ENCODE measurements around the gene PRKAG2. TPM values are rescaled to one million over a fixed set of nuclear protein-coding genes. Genes with fewer than 3 reads are reported as not detected.

Gene PRKAG2
- polyA plus RNA-seq, 3 donors: 29.2 to 59.8 (median 30.9) TPM

- intact Hi-C loops (cut with micrococcal nuclease): no loop called here
- H3K27ac Mint-ChIP-seq: no peak overlapping the region
Observed at GRCh38 chr7:151888079-151889067, 11.5 kb upstream of the PRKAG2 start.

GRCh38 chr7:151886783-151887182 is 9.9 kb upstream of the PRKAG2 start:
- H3K36me3 Mint-ChIP-seq: no peaks in the 10 kb centered on the region
- Histone ChIP-seq H3K9me3 (replicated peaks in 1 of 2; ENCODE audit: control insufficient read depth in 1 of 2, insufficient read depth in 1 of 2, low read length in 2 of 2) (no peaks in the 10 kb centered on the region), H2AFZ (ENCODE audit: insufficient read depth, low read depth, low read length, poor library complexity, severe bottlenecking) (no peak overlapping the region), H4K20me1 (ENCODE audit: insufficient read depth, low read length) (no peaks in the 10 kb centered on the region), H3K79me2 (ENCODE audit: insufficient read depth, low read length) (no peaks in the 10 kb centered on the region), H3K4me3 (replicated peaks in 1 of 3; ENCODE audit: low read depth in 2 of 3, low read length in 3 of 3) (no peak overlapping the region), H3K9ac (ENCODE audit: insufficient read depth, low read length, poor library complexity, severe bottlenecking) (no peak overlapping the region), H3K27me3 (ENCODE audit: control insufficient read depth in 2 of 2, insufficient read depth in 2 of 2, low read length in 2 of 2) (no peaks in the 10 kb centered on the region), H3K4me2 (replicated peaks; ENCODE audit: extremely low read depth, low read length, poor library complexity, severe bottlenecking) (no peak overlapping the region), H3K4me1 (ENCODE audit: control insufficient read depth in 1 of 2, insufficient read depth in 2 of 2, low read length in 2 of 2) (peaks cover 9 to 12% of the 10 kb centered on the region in 2 donors), H3K27ac (ENCODE audit: low read depth in 1 of 2, low read length in 2 of 2) (no peak overlapping the region), H3K36me3 (replicated peaks in 1 of 2; ENCODE audit: control insufficient read depth in 1 of 2, insufficient read depth in 2 of 2, low read length in 2 of 2) (no peaks in the 10 kb centered on the region)
- H3K4me1 Mint-ChIP-seq: peaks cover 18% of the 10 kb centered on the region
- H3K27ac Mint-ChIP-seq: no peak overlapping the region
- no peak for TF ChIP-seq CTCF (IDR thresholded peaks at IDR 0.05)
- WGBS (ENCODE audit: insufficient coverage): 96% methylated on average over 10 of the region's 15 CpGs
- H3K27me3 Mint-ChIP-seq (ENCODE audit: low read depth in 3 of 3): peaks cover 6 to 18% (median 17%) of the 10 kb centered on the region in 3 donors
- intact Hi-C loops (cut with micrococcal nuclease): no loop called here
- no peaks in the 10 kb centered on the region for H3K9me3 Mint-ChIP-seq
- no peak for DNase-seq
- no peak overlapping the region for H3K4me3 Mint-ChIP-seq

More at GRCh38 chr7:151888079-151889067, 11.5 kb upstream of the PRKAG2 start:
- Mint-ChIP-seq H3K27me3 (ENCODE audit: low read depth in 3 of 3) (peaks cover 11 to 22% (median 18%) of the 10 kb centered on the region in 3 donors), H3K4me3 (no peak overlapping the region), H3K4me1 (peaks cover 18% of the 10 kb centered on the region), H3K9me3 (no peaks in the 10 kb centered on the region), H3K36me3 (no peaks in the 10 kb centered on the region)
- H3K4me1 ChIP-seq (ENCODE audit: control insufficient read depth in 1 of 2, insufficient read depth in 2 of 2, low read length in 2 of 2): peaks cover 9 to 12% of the 10 kb centered on the region in 2 donors
- H3K27me3 ChIP-seq (ENCODE audit: control insufficient read depth in 2 of 2, insufficient read depth in 2 of 2, low read length in 2 of 2): no peaks in the 10 kb centered on the region
- no peak overlapping the region for H2AFZ ChIP-seq (ENCODE audit: insufficient read depth, low read depth, low read length, poor library complexity, severe bottlenecking)
- no peaks in the 10 kb centered on the region for H3K9me3 ChIP-seq (replicated peaks in 1 of 2; ENCODE audit: control insufficient read depth in 1 of 2, insufficient read depth in 1 of 2, low read length in 2 of 2)
- 95% methylated on average over 16 of the region's 24 CpGs for WGBS (ENCODE audit: insufficient coverage)
- H3K79me2 ChIP-seq (ENCODE audit: insufficient read depth, low read length): no peaks in the 10 kb centered on the region
- DNase-seq: no peak
- H3K27ac ChIP-seq (ENCODE audit: low read depth in 1 of 2, low read length in 2 of 2): no peak overlapping the region
- no peaks in the 10 kb centered on the region for H3K36me3 ChIP-seq (replicated peaks in 1 of 2; ENCODE audit: control insufficient read depth in 1 of 2, insufficient read depth in 2 of 2, low read length in 2 of 2)
- H3K4me3 ChIP-seq (replicated peaks in 1 of 3; ENCODE audit: low read depth in 2 of 3, low read length in 3 of 3): no peak overlapping the region
- TF ChIP-seq CTCF (IDR thresholded peaks at IDR 0.05): no peak
- no peaks in the 10 kb centered on the region for H4K20me1 ChIP-seq (ENCODE audit: insufficient read depth, low read length)
- no peak overlapping the region for H3K4me2 ChIP-seq (replicated peaks; ENCODE audit: extremely low read depth, low read length, poor library complexity, severe bottlenecking)
- no peak overlapping the region for H3K9ac ChIP-seq (ENCODE audit: insufficient read depth, low read length, poor library complexity, severe bottlenecking)
